Measurements from ENCODE around the gene EML3. TPM values are rescaled to one million over a fixed set of nuclear protein-coding genes. Genes with fewer than 3 reads are reported as not detected.
"Not testable (repeated sequence)": the region's sequence is repeated elsewhere in the genome, so short reads cannot be mapped to it uniquely, and the experiment has no call there.

The EML3 gene
- total RNA-seq, 2 experiments from 2014 or later = 81.8 to 97.1 TPM

DNA sequence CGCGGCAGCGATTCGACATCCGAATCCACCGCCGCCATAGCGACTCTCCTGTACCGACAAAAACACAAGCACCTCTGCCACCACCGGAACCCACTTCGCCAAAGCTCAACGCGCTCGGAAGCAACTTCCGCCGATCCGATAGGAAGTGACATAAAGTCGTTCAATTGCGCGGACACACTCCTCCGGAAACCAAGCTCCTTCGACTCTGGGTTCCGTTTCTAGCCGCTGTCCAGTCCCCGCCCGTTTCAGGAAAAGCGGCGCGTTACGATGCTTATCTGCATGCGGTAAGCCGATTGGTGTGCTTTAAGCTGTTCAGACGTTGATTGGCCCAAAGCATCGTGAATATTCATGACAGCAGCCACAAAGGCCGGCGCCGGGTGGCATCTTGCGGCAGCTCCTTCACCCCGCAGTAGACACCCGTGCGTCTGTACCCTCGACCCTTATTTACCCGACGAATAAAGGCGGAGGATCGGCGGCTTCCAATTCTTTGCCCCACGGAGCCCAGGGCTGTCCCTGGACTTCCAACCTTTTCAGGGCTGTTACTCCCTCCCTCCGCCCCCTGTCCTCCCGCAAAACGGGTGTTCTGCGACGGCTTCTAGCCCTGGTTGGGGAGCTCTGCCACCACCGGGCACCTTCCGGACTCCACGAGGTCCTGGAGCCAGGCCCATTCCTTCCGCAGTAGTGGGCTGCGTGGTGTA lies 21.0 kb downstream of the EML3 start, which contains the start of gene TUT1:
TSS of gene TUT1 (minus strand) at position 76 of the 698 bp plus-strand sequence. CDS start at position 38, 38 bp downstream.
- Mint-ChIP-seq H3K4me3 (peak within 1 kb of the TSS; percentile 94), H3K27me3 (ENCODE audit: low read depth) (no peaks in the 10 kb centered on the region), H3K9me3 (no peaks in the 10 kb centered on the region), H3K36me3 (ENCODE audit: low read depth) (peaks cover 37% of the 10 kb centered on the region), H3K4me1 (ENCODE audit: low read depth) (peaks cover 55% of the 10 kb centered on the region), H3K27ac (peak within 1 kb of the TSS; percentile 94)
- peak; percentile 98 for DNase-seq
- CTCF ChIA-PET = interaction anchor here (0.6 to 4.6 kb wide), 22 partner anchors 10 to 211 kb away, joined by 3 to 28 read pairs (median 4); partner anchors contain the start of genes C11orf98, CSKMT, EEF1G and EML3
- intact Hi-C loops (cut with micrococcal nuclease) = loop anchor here (1.0 to 2.0 kb wide), 12 partner anchors 8 to 179 kb away; partner anchors contain the start of genes C11orf98, CSKMT, GANAB and HNRNPUL2

DNA sequence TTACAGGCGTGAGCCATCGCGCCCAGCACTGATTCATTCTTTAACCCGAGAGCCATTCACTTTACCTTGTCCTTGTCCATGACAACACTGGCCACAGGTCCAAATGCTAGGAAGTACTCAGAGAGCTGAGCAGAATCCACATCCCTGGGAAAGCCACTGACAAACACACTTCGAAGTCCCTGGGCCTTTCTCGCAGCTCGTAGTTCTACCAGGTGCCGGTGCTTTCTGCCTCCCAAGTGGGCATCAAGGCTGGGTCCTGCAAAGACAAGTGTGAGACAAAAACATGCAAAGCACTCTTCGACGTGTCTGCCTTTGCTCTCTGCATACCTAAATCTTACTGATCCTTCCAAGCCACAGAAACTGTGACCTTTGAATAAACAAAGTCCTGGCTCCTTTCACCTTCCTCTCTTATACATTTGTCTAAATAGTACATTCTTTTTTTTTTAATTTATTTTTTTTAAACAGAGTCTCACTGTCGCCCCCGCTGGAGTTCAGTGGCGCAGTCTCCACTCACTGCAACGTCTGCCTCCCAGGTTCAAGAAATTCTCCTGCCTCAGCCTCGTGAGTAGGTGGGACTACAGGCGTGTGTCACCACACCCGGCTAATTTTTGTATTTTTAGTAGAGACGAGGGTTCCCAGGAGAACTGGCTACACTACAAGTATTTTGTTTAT lies 23.5 kb downstream of the EML3 start:
- intact Hi-C loops (cut with micrococcal nuclease) = no loop called here
- CTCF ChIA-PET = interaction anchor here (0.5 to 1.0 kb wide), 4 partner anchors 24 to 637 kb away, joined by 3 to 5 read pairs (median 4); no protein-coding TSS in a partner anchor
- no peak overlapping the region for H3K27ac Mint-ChIP-seq
- peak; percentile 32 for DNase-seq
- peaks cover 50% of the 10 kb centered on the region for H3K4me1 Mint-ChIP-seq (ENCODE audit: low read depth)
- peaks cover 32% of the 10 kb centered on the region for H3K36me3 Mint-ChIP-seq (ENCODE audit: low read depth)
- no peaks in the 10 kb centered on the region for H3K9me3 Mint-ChIP-seq
- no peaks in the 10 kb centered on the region for H3K27me3 Mint-ChIP-seq (ENCODE audit: low read depth)
- H3K4me3 Mint-ChIP-seq = no peak overlapping the region

DNA sequence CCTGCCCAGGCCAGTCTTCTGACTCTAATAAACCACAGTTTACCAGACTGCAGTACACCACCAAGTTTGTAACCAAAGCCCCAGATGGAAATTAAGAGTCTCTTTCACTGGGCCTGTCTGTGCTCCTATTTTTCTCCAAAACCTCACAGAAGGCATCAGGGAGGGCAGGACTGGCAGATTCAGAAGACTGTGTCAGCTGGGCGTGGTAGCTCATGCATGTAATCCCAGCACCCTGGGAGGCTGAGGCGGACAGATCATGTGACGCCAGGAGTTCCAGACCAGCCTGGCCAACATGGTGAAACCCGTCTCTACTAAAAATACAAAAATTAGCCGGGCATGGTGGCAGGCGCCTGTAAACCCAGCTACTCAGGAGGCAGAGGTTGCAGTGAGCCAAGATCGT lies 27.2 kb downstream of the EML3 start:
- CTCF ChIA-PET = interaction anchor here (1.1 to 1.2 kb wide), 2 partner anchors 10 to 80 kb away, joined by 3 to 4 read pairs; partner anchors contain the start of genes C11orf98 and CSKMT
- H3K4me3 Mint-ChIP-seq; H3K27me3 Mint-ChIP-seq (ENCODE audit: low read depth); intact Hi-C loops (cut with micrococcal nuclease); DNase-seq; H3K9me3 Mint-ChIP-seq; H3K27ac Mint-ChIP-seq: not testable (repeated sequence)
- peaks cover 23% of the 10 kb centered on the region for H3K36me3 Mint-ChIP-seq (ENCODE audit: low read depth)
- peaks cover 25% of the 10 kb centered on the region for H3K4me1 Mint-ChIP-seq (ENCODE audit: low read depth)

- CTCF ChIA-PET; DNase-seq; intact Hi-C loops (cut with micrococcal nuclease); H3K27ac Mint-ChIP-seq; H3K27me3 Mint-ChIP-seq (ENCODE audit: low read depth); H3K9me3 Mint-ChIP-seq; H3K4me1 Mint-ChIP-seq (ENCODE audit: low read depth); H3K4me3 Mint-ChIP-seq: not testable (repeated sequence)
- H3K36me3 Mint-ChIP-seq (ENCODE audit: low read depth) = peaks cover 20% of the 10 kb centered on the region
These were observed 30.8 kb downstream of the EML3 start for GRCh38 chr11:62581735-62582134.

GRCh38 chr11:62580959-62581715 lies 31.4 kb downstream of the EML3 start:
- DNase-seq = no peak
- peak overlapping the region; percentile 50 for H3K27ac Mint-ChIP-seq
- no peak overlapping the region for H3K4me3 Mint-ChIP-seq
- peaks cover 4% of the 10 kb centered on the region for H3K4me1 Mint-ChIP-seq (ENCODE audit: low read depth)
- intact Hi-C loops (cut with micrococcal nuclease) = no loop called here
- no peaks in the 10 kb centered on the region for H3K9me3 Mint-ChIP-seq
- H3K36me3 Mint-ChIP-seq (ENCODE audit: low read depth) = peaks cover 20% of the 10 kb centered on the region
- no peaks in the 10 kb centered on the region for H3K27me3 Mint-ChIP-seq (ENCODE audit: low read depth)
- CTCF ChIA-PET = no interaction called here

GRCh38 chr11:62579252-62579651 lies 33.3 kb downstream of the EML3 start:
- H3K36me3 Mint-ChIP-seq (ENCODE audit: low read depth) = peaks cover 24% of the 10 kb centered on the region
- H3K4me1 Mint-ChIP-seq (ENCODE audit: low read depth) = peaks cover 11% of the 10 kb centered on the region
- no peak overlapping the region for H3K4me3 Mint-ChIP-seq
- CTCF ChIA-PET = interaction anchor here (1.8 kb wide), 1 partner anchor 37 kb away, joined by 7 read pairs; no protein-coding TSS in a partner anchor
- no peak overlapping the region for H3K27ac Mint-ChIP-seq
- no peak for DNase-seq
- no peaks in the 10 kb centered on the region for H3K27me3 Mint-ChIP-seq (ENCODE audit: low read depth)
- H3K9me3 Mint-ChIP-seq = no peaks in the 10 kb centered on the region
- intact Hi-C loops (cut with micrococcal nuclease) = no loop called here

DNA sequence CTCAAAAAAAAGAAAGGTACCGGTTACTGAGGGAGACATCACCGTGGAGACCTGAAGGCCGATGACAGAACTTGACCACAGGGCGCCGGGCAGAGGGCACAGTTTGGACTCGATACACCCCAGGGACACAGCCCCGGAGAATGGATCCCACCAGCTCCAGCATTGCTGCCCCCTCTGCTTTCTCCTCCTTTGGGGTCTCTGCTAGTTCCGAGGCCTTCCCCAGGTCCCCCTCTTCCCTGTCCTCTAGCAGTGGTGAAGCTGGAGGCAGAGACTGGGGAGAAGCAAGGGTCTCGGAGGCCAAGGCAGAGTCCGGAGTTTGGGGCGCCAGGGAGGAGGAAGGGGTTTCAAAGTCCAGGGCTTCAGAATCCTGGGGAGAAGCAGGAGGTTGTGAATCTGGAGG lies 34.0 kb downstream of the EML3 start:
- DNase-seq = no peak
- Mint-ChIP-seq H3K9me3 (no peaks in the 10 kb centered on the region), H3K4me1 (ENCODE audit: low read depth) (peaks cover 11% of the 10 kb centered on the region), H3K27me3 (ENCODE audit: low read depth) (no peaks in the 10 kb centered on the region), H3K27ac (no peak overlapping the region), H3K4me3 (no peak overlapping the region), H3K36me3 (ENCODE audit: low read depth) (peaks cover 27% of the 10 kb centered on the region)
- CTCF ChIA-PET = interaction anchor here (1.8 kb wide), 1 partner anchor 36 kb away, joined by 7 read pairs; no protein-coding TSS in a partner anchor
- intact Hi-C loops (cut with micrococcal nuclease) = no loop called here

GRCh38 chr11:62577046-62577714 lies 35.4 kb downstream of the EML3 start:
- Mint-ChIP-seq H3K27me3 (ENCODE audit: low read depth) (no peaks in the 10 kb centered on the region), H3K9me3 (no peaks in the 10 kb centered on the region), H3K4me3 (no peak overlapping the region), H3K36me3 (ENCODE audit: low read depth) (peaks cover 39% of the 10 kb centered on the region), H3K27ac (peak overlapping the region; percentile 6), H3K4me1 (ENCODE audit: low read depth) (peaks cover 20% of the 10 kb centered on the region)
- intact Hi-C loops (cut with micrococcal nuclease) = no loop called here
- no peak for DNase-seq
- CTCF ChIA-PET = interaction anchor here (0.7 kb wide), 1 partner anchor 41 kb away, joined by 4 read pairs; no protein-coding TSS in a partner anchor

GRCh38 chr11:62575837-62576236 lies 36.7 kb downstream of the EML3 start:
- H3K4me1 Mint-ChIP-seq (ENCODE audit: low read depth) = peaks cover 30% of the 10 kb centered on the region
- H3K4me3 Mint-ChIP-seq = peak overlapping the region; percentile 95
- no peak for DNase-seq
- CTCF ChIA-PET = no interaction called here
- H3K36me3 Mint-ChIP-seq (ENCODE audit: low read depth) = peaks cover 50% of the 10 kb centered on the region
- H3K27me3 Mint-ChIP-seq (ENCODE audit: low read depth) = no peaks in the 10 kb centered on the region
- H3K27ac Mint-ChIP-seq = peak overlapping the region; percentile 62
- intact Hi-C loops (cut with micrococcal nuclease) = loop anchor here (2.0 kb wide), 1 partner anchor 71 kb away; the partner anchor contains the start of gene GANAB
- H3K9me3 Mint-ChIP-seq = no peaks in the 10 kb centered on the region

DNA sequence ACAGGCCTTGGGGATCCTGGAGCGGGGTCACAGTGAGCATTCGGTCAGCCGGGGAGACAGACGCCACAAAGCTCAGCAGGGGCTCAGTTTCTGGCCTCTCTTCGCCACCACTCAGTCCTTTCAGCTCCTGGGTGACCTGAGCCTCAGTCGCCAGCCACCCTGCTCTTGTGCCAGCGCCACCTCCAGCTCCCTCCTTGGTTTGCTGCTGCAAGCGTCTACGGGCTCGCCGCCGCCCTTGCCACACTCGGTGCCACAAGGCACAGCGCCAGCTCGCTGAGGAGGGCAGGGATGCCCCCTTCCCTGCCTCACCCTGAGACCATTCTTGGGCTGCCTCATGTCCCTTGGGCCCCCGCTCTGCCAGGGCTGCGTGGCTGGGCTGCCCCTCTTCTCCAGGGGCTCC lies 37.4 kb downstream of the EML3 start:
- H3K9me3 Mint-ChIP-seq = no peaks in the 10 kb centered on the region
- CTCF ChIA-PET = interaction anchor here (0.9 to 2.0 kb wide), 5 partner anchors 10 to 180 kb away, joined by 4 to 11 read pairs (median 5); partner anchors contain the start of gene TUT1
- no peaks in the 10 kb centered on the region for H3K27me3 Mint-ChIP-seq (ENCODE audit: low read depth)
- H3K27ac Mint-ChIP-seq = peak overlapping the region; percentile 97
- peaks cover 55% of the 10 kb centered on the region for H3K36me3 Mint-ChIP-seq (ENCODE audit: low read depth)
- intact Hi-C loops (cut with micrococcal nuclease) = loop anchor here (2.0 kb wide), 1 partner anchor 72 kb away; the partner anchor contains the start of gene GANAB
- H3K4me1 Mint-ChIP-seq (ENCODE audit: low read depth) = peaks cover 36% of the 10 kb centered on the region
- DNase-seq = no peak
- peak overlapping the region; percentile 95 for H3K4me3 Mint-ChIP-seq

DNA sequence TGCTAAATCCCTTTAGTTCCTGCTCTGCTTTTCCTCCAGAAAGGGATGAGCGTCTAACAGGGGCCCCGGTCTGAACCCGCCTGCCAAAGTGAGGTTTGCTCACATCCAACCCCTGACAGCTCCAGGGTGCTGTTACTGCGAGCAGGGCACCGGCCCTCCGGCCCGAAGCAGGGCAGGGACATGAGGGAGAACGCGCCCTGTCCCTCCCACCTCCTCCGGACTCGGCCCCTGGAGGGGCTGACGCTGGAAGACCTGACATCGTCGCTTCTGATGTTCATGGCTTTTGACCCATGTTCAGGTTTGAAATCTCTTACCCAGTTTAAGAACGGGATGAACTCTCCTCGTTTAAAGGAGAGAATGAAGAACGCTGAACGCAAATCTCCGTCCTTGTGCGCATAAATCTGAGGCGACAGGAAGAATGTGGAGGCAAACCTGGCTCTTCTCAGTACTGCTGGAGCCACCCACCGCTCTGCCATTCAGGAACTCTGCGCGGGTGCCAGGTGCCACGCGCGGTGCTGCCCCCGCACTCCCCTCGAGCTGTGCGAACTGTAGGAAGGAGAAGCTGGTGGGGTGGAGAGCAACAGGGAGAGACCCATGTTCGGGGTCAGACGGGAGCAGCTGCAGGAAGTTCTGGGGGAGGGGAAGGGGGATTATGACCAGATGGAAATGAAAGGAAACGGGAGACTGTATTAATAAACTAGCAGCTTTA lies 38.1 kb downstream of the EML3 start:
- Mint-ChIP-seq H3K27ac (peak overlapping the region; percentile 97), H3K27me3 (ENCODE audit: low read depth) (no peaks in the 10 kb centered on the region), H3K4me3 (peak overlapping the region; percentile 95), H3K4me1 (ENCODE audit: low read depth) (peaks cover 42% of the 10 kb centered on the region), H3K36me3 (ENCODE audit: low read depth) (peaks cover 60% of the 10 kb centered on the region), H3K9me3 (no peaks in the 10 kb centered on the region)
- CTCF ChIA-PET = interaction anchor here (0.9 to 2.7 kb wide), 8 partner anchors 10 to 180 kb away, joined by 4 to 11 read pairs (median 6); partner anchors contain the start of gene TUT1
- DNase-seq = peak; percentile 37
- intact Hi-C loops (cut with micrococcal nuclease) = loop anchor here (1.0 to 5.0 kb wide), 7 partner anchors 17 to 268 kb away; partner anchors contain the start of genes GANAB, HNRNPUL2 and TUT1
